Measurements from ENCODE around the gene ZNF761.
"Not testable (repeated sequence)": the region's sequence is repeated elsewhere in the genome, so short reads cannot be mapped to it uniquely, and the experiment has no call there.

DNA sequence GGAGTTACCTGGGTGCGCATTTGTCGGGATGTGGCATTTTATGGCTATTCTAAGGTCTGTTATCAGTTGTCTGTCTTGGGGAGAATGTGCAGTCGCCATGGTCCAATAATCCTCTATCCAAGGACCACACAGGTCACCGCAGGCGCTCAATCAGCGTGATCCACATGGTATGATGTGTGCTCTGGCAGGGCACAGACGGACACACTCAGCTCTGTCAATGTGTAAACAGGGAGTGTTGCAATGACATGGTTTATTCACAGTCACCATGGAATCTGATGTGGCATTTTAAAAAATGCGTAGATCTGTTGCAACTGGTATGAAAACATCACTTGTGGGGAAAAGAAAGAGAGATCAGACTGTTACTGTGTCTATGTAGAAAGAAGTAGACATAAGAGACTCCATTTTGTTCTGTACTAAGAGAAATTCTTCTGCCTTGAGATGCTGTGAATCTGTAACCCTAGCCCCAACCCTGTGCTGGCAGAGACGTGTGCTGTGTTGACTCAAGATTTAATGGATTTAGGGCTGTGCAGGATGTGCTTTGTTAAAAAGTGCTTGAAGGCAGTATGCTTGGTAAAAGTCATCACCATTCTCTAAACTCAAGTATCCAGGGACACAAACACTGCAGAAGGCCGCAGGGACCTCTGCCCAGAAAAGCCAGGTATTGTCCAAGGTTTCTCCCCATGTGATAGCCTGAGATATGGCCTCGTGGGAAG is 65.7 kb downstream of the ZNF761 start:
- not testable (repeated sequence) for TF ChIP-seq CTCF, EZH2, EZH2phosphoT487 (IDR thresholded peaks at IDR 0.05)
